WI38 (cell line): ENCODE measurements around the gene COX6A2.
A peak's percentile ranks its signal among the peaks of the same experiment; 100 is the strongest.

Experiments used
- H3K4me3 ChIP-seq: 2 replicates; pipeline ENCODE4 v1.5.1; 2011; ENCODE audit warnings: low read depth, mild to moderate bottlenecking, control low read depth, low read length
- TF ChIP-seq, protein P1 (sequence below): IDR thresholded peaks from 2 replicates; pipeline ENCODE4 v1.5.1; 2012; ENCODE audit warnings: low read depth, mild to moderate bottlenecking, control low read depth, low read length

COX6A2 gene

DNA sequence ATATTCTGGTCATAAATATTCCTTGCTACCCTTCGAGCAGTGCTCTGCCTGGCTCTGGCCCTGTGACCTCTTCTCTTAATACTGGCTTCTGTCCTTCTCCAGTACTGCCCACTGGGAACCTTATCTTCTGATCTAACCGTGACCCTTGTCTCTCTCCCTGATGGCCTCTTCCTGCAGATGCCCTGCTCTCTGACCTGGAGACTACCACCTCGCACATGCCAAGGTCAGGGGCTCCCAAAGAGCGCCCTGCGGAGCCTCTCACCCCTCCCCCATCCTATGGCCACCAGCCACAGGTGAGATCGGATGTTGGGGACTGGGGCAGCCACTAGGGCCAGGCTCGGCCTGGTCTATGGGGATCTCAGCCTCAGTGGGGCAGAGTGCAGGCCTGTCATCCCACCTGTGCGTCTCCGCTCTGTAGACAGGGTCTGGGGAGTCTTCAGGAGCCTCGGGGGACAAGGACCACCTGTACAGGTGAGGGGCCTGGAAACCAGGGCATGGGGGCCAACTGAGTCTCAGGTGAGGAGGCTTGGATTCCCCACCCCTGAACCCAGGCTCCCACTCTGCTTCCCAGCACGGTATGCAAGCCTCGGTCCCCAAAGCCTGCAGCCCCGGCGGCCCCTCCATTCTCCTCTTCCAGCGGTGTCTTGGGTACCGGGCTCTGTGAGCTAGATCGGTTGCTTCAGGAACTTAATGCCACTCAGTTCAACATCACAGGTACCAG lies 45.3 kb upstream of the COX6A2 start:
- H3K4me3 ChIP-seq, result peak overlapping the region; percentile 70

DNA sequence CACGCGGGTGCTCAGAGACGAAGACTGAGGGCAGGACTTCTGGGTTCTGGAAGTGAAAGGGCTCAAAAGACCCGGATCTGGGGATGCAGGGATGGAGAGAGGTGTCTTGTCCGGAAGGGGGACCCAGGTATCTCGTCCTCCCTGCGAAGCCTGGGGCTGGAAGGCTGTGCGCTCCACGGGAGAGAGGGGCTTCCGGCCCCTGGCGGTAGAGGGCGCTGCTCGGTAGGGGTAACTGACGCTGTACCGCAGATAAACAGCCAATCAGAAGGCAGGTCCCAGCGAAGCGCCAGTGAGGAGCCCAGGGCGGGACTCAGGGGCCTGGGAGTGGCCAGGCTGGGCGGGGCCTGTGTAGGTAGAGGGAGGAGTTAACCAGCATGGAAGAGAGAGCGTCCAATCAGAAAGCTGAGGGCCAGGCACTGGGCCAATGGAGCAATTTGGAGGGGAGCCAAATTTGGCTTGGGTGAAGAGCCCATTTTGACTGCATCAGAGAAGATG lies 44.6 kb upstream of the COX6A2 start:
- H3K4me3 ChIP-seq, result peak overlapping the region; percentile 70
- TF ChIP-seq, protein P1, sequence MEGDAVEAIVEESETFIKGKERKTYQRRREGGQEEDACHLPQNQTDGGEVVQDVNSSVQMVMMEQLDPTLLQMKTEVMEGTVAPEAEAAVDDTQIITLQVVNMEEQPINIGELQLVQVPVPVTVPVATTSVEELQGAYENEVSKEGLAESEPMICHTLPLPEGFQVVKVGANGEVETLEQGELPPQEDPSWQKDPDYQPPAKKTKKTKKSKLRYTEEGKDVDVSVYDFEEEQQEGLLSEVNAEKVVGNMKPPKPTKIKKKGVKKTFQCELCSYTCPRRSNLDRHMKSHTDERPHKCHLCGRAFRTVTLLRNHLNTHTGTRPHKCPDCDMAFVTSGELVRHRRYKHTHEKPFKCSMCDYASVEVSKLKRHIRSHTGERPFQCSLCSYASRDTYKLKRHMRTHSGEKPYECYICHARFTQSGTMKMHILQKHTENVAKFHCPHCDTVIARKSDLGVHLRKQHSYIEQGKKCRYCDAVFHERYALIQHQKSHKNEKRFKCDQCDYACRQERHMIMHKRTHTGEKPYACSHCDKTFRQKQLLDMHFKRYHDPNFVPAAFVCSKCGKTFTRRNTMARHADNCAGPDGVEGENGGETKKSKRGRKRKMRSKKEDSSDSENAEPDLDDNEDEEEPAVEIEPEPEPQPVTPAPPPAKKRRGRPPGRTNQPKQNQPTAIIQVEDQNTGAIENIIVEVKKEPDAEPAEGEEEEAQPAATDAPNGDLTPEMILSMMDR, result peak; percentile 79

More for the DNA sequence above, 45.3 kb upstream of the COX6A2 start:
- TF ChIP-seq, protein P1, result no peak

DNA sequence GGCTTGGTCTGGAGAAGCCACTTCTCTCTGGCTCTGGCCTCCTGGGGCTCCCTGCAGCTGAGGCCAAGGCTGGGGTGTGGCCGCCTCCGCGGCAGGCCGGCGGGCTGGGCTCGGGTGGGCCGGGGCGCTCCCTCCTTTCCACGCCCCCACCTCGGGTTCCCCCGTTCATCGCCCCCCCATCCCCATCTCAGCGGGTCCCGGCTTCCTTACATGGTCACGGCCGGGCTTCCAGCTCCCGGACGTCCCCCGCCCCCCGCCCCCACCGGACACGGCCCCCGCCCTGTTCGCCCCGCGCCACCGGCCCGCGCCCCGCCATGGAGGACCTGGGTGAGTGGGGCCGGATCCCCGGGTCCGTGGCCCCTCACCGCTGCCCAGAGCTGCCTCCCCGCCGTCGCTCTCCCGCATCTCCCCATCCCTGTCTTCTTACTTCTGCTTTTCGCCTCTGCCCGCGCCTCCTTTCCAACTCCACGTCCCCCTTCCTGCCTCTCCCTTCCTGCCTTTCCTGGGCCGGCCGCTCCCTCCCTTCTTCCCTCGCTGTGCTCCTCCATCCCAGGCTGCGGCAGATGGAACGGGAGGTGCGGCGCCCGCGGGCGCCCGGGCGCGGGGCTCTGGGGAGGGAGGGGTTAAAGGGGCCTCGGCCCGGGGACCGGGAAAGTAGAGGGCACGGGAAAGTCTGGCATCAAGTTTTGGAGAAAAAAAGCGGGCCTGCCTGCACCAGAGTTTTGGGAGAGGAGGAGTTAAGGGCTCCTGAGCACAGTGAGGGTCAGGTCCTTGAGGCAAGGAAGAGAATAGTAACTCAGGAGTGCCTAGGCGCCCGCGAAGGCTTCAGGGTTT lies 43.9 kb upstream of the COX6A2 start, which contains the start of gene TGFB1I1:
TSS of gene TGFB1I1 (plus strand) at position 278 of the 834 bp plus-strand sequence. CDS start at position 315, 37 bp downstream.
- H3K4me3 ChIP-seq, result peak within 1 kb of the TSS; percentile 70
- TF ChIP-seq, protein P1, result no peak

DNA sequence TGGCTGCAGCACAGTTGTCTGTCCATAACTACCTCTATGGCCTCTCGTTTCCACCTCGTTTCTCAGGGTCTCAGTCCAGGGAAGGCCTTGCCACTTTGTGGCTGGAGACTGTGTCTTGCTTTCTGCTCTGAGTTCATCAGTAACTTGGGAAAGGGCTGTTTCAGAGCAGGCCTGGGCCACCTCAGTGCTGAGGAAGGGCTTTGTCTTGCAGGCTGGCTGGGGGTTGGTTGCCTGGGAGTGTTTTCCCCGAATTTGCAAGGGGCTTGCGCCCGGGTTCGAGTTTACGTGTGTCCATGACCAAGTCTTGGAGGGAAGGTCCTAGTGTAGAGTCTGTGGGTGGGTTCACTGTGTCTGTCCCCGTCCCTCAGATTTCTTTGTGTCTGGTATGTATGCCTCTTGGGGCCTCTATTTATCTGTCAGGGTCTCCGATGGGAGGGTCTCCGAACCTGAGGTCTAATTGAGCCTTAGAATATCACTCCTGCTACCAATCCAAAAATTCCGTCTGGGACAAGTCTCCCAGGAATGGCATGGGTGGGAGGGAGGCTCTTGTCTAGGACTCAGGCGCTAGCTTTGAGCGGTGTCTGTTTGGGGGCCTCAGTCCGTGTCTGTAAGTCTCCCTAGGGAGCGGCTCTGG lies 43.2 kb upstream of the COX6A2 start:
- peak overlapping the region; percentile 70 for H3K4me3 ChIP-seq
- TF ChIP-seq, protein P1, result no peak

DNA sequence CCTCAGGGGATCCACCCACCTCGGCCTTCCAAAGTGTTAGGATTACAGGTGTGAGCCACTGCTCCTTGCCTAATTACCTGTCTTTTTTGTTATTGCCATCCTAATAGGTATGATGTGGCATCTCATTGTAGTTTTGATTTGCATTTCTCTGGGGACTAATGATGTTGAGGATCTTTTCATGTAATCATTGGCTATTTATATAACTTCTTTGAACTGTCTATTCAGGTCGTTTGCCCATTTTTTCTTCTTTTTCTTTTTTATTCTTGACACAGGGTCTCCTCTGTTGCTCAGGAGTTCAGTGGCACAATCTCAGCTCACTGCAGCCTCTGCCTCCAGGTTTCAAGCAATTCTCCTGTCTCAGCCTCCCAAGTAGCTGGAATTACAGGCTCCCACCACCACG lies 42.5 kb upstream of the COX6A2 start:
- no peak overlapping the region for H3K4me3 ChIP-seq
- TF ChIP-seq, protein P1, result no peak

DNA sequence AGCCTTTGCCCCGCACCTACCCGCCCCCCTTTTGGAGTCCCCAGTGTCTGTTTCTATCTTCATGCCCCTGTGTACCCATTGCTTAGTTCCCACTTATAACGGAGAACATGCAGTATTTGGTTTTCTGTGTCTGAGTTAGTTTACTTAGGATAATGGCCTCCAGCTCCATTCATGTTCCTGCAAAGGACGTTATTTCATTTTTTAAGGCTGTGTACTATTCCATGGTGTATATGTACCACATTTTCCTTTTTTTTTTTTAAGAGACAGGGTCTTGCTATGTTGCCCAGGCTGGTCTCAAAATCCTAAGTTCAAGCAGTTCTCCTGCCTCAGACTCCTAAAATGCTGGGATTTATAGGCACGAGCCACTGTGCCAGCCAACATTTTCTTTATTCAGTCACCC lies 39.7 kb upstream of the COX6A2 start:
- no peak overlapping the region for H3K4me3 ChIP-seq
- TF ChIP-seq, protein P1, result no peak
